Activated CD4-positive, alpha-beta T cell treated with anti-CD3 and anti-CD28 coated beads, Interleukin-2, amount 50 U/mL, for 4 hours (primary cell): ENCODE results near the gene FNDC3B.
"Not testable (repeated sequence)": the region's sequence is repeated elsewhere in the genome, so short reads cannot be mapped to it uniquely, and the experiment has no call there.

ENCODE experiments used
- DNase-seq, 2 experiments: peaks; one replicate each; pipeline ENCODE4 v3.0.0-alpha.2; 2020

FNDC3B gene

DNA sequence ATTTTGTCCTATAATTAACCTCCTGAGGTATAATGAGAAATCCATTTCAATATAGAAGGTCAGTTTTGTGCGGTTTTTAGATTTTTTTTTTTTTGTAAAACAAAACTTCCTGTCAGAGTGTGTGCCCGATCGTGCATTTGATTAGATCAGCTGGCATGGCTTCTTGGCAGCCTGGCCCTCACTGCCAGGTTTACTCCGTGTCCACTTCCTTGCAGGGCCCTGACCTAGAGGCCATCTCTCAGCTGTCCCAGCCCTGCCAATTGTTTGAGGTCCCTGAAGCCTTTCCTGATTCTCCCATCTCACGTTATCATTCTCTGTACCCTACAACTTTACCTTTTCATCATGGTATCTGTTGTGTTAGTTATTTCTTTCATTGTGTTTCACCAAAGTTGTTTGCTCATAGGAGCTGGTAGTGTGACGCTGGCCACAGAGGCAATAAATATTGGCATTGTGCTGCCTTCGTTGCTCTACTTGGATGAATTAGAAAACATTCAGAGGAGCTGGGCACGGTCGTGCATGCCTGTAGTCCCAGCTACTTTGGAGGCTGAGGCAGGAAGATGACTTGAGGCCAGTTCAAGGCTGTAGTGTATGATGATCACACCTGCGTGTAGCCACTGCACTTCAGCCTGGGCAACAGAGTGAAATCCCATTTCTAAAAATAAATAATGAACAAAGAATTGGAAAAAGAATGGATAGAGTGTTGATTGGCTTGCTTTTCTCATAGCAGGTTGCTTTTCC lies 206.9 kb downstream of the FNDC3B start:
- no peak for DNase-seq

- DNase-seq, result no peak
Observed at GRCh38 chr3:172247525-172248274, 208.3 kb downstream of the FNDC3B start.

DNA sequence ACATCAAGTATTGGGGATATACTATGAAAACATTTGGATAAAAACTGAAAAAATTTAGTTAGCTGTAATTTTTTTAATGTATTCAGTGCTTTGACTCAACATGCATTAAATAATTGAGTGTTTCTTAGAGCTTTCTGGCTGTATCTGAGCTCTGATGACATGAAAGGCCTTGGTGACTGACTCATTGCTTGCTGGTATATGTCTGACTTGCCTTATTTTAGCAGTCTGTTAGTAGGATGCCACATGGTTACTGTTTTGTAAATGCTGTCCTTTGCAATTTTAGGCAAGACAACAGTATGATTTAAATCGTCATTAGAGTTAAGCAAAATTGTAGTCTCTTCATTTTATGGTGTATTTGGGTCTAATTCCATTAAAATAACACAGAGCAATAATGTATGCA lies 209.7 kb downstream of the FNDC3B start:
- DNase-seq, result no peak

- no peak for DNase-seq
Observed at GRCh38 chr3:172251211-172251610, 211.8 kb downstream of the FNDC3B start.

DNA sequence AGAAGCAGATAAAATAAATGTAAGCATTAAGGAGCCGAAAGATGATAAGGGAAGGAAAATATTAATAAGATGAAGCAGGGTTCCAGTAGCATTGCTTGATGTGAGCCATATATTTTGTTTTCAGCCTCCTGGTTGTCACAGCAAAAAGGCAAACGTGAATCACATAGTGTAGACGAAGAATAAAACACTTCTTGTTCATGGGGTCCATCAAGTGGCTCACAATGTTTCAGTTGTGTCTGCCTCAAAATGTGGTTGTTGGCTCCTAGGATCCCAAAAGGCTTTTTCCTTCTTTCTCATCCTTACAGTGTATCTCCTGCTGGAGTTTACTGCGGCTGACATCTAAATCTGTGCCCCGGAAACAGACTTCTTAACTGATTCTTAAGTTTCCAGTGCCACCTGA lies 213.8 kb downstream of the FNDC3B start:
- no peak for DNase-seq

DNA sequence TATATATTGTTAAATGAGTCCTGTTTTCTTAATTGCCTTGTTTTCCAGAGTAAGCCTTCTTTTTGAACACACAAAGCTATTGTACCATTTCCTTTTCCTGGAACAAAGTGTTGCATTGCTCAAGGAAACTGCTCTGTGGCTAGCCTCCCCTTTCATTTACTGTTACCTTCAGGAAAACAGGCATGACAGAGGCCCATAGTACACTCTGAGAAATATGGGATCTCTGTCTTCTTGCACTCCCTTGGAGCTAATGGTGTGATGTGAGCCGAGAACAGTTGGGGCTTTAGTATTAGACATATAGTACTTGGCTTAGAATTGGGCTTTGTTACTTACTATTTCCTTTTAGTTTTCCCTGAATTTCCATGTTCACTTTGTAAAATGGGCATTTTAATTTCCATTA lies 215.2 kb downstream of the FNDC3B start:
- DNase-seq, result no peak

DNA sequence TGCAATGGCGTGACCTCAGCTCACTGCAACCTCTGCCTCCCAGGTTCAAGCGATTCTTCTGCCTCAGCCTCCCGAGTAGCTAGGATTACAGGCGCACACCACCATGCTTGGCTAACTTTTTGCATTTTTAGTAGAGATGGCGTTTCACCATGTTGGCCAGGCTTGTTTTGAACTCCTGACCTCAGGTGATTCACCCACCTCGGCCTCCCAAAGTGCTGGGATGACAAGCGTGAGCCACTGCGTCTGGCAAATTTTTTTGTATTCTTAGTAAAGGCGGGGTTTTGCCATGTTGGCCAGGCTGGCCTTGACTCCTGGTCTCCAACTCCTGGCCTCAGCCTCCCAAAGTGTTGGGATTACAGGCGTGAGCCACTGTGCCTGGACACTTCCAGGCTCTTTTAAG lies 215.9 kb downstream of the FNDC3B start:
- DNase-seq, result not testable (repeated sequence)

- DNase-seq, result no peak
Observed at GRCh38 chr3:172256101-172256734, 216.8 kb downstream of the FNDC3B start.

DNA sequence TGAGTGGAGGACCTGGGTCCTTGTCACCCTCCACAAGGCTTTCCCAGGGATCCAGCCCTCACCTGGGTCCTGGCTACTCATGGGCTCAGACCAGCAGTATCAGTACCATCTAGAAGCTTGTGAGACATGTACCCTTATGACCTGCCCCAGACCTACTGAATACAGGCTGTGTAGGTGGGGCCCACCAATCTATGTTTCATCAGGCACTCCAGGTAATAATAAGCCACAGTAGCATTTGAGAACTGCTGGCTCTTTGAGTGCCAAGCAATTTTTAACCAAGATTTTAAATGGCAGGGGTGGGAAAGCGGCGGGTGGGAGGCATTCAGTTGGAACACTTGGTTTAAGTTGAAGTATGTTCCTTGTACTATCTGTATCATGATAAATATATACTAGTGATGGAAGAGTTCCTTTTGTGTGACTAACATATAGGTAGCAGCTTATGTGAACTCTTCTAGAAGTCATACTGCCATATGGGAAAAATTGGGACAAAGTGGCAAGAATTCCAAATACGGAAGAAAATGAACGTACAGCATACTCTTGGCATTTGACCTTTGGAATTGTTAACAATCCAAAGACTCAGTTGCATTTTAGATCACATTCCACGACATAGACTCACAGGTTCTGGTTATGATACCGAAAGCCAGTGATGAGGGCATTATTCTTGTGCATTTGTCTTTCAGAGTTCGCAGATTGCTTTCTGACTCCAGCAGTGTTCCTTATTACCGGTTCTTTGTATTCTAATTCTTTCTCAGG lies 218.4 kb downstream of the FNDC3B start:
- no peak for DNase-seq

GRCh38 chr3:172258624-172259023 lies 219.2 kb downstream of the FNDC3B start:
- DNase-seq, result no peak

DNA sequence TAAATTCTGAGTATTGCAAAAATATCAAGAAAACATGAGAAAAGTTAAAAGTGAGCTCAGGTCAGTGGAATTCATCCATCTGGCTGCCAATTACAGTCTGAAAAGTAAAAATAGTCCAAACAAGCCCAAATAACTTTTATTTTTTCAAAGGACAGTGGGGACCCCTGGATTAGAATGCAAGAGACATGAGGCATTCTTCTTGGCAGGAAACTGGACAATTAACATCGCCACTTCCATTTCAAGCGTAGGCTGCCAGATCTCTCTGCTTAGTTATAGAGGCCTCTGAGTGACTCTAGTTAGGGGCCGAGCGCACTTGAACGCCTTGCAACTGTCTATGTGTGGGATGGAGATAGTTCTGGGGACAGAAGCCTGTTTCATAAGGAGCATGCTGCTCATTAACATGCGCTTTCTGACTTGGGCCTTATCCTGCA lies 219.7 kb downstream of the FNDC3B start:
- no peak for DNase-seq

DNA sequence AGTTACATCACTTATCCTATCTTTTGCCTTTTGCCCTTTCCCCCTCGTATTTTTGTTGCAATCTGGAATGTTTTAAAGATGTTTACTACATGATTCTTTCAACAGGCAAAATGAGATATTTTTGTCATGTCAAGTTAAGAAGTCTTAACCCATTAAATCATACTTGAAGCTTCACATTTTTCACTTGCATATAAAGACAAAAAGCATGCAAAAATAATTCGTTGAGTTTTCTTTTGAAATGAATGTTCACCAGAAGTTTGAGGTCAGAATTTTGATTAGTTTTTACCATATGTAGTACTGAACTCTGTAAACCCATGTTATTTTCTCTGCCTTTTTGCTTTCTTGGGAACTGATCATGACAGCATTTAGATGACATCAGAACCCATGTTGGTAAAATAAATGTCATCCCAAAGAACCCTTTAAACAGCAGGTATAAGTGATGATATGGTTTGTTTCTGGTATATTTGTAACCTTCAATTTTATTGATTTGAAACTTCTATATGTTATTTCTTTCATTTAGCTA lies 220.4 kb downstream of the FNDC3B start:
- DNase-seq, result no peak

DNA sequence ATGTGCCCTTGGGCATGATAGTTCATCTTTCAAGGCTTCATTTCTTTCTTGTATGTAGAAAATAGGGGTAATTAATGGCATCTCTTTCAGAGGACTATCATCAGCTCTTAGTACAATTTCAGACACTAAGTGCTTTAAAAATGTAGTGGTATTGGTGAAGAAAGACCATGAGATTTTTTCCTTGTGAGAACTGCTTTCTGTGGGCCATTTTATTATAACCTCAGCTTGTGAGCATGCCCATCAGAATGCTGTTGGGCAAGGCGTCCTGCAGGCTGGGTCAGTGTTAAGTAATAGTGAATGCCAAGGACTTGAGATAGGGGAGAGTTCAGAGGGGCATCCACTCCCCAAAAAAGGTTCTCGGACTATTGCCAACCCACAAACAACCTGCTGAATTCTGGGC lies 221.0 kb downstream of the FNDC3B start:
- no peak for DNase-seq

- DNase-seq, result no peak
Observed at GRCh38 chr3:172261054-172261453, 221.7 kb downstream of the FNDC3B start.

DNA sequence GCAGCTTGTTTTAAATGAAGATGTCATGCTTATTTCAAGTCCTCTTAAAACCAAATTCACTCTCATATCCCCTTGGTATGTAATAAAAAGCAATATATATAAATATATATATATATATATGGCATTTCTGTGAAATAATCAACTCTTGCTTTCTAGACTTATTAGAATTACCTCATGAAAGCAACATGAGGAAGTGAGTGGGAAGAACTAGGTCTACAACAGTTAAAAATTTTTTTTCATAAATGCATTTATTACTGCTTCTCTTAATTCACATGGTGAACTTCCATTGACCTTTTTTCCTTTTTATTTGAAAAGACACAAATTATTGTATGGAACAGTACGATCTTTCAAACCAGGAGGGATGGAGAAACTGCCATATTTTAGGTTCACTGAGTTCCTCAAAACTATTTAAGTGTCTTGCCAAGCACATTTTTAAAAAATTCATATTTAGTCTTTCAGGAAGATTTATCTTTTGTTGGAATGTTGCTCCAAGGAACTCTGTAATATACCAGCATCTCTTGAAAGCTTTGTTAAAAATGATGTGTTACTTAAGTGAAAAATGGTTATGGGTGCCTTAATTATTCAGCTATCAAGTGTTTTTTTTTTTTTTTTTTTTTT lies 223.7 kb downstream of the FNDC3B start:
- DNase-seq, result no peak

DNA sequence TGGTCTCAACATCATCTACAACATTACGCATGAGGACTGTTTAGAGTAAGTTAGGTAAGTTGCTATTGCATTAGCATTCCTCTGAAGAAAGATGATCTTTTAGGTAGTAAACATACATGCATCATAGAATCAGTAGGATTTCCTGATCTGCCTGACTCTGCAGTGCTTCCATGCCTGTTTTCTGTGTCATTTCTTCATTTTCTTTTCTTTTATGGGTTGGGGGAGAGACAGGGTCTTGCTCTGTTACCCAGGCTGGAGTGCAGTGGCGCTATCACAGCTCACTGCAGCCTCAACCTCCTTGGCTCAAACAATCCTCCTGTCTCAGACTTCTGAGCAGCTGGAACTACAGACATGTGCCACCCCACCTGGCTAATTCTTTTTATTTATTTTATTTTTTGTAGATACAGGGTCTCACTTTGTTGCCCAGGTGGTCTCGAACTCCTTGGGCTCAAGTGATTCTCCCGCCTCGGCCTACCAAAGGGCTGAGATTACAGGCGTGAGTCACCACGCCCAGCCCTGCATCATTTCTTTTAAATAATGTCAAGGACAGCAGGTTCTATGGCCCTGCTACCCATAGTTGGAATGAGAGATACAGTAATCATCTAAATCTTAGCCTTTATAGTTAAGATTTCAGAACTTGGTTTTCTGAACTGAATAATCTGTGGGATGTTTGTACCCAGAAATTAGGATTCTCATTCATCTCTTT lies 224.6 kb downstream of the FNDC3B start:
- DNase-seq, result no peak

GRCh38 chr3:172266103-172266502 lies 226.7 kb downstream of the FNDC3B start:
- no peak for DNase-seq

- DNase-seq, result no peak
Observed at GRCh38 chr3:172268425-172268824, 229.0 kb downstream of the FNDC3B start.

GRCh38 chr3:172268868-172269267 lies 229.5 kb downstream of the FNDC3B start:
- DNase-seq, result no peak

DNA sequence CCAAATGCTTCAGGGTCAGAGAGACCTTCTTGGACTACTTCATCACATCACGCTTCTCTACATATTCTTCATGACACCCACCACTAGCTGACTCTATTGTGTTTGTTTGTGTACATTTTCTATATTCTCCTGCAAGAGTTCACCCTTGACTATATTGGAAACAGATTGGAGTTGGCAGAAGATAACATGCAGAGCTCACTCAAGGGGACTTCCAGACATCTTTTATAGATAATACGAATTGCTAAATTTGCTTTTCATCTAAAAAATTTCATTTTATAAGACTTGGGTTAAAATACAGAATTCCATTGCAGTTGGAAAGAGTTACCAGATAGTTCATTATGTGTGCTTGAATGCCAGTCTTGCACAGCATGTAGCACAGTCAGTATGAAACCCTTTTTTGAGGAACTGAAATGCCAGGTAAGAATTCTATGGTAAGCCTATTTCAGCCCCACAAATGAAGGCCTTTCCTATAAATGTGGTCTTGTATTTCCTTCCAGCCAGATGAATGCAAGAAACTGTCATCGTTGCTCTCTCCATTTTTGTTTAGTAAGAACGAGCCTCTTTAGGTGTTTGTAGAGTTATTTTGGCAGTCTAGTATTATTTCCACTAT lies 231.3 kb downstream of the FNDC3B start:
- no peak for DNase-seq

- no peak for DNase-seq
Observed at GRCh38 chr3:172271386-172271976, 232.1 kb downstream of the FNDC3B start.
